IMR-90 (cell line): ENCODE measurements around the gene NEMP1.

Experiments used
- CHD1 ChIP-seq: IDR thresholded peaks from 2 replicates; pipeline ENCODE4 v1.6.1; 2012; ENCODE audit warnings: low read depth, low read length, improper control_type of control experiment
- CTCF ChIP-seq: conservative IDR thresholded peaks from 2 replicates; pipeline ENCODE4 v1.5.1; 2012; ENCODE audit warnings: mild to moderate bottlenecking, low read depth, low read length, improper control_type of control experiment

GRCh38 chr12:57085999-57086492 lies 7.5 kb upstream of the NEMP1 start:
- TF ChIP-seq CTCF (no peak), CHD1 (no peak)
